ENCODE measurements around the gene GTF2A1.

The GTF2A1 gene

GRCh38 chr14:81172353-81172752 is 48.4 kb downstream of the GTF2A1 start:
- DNase-seq (no peak), ATAC-seq (no peak)
- Mint-ChIP-seq H3K27me3 (no peaks in the 10 kb centered on the region), H3K27ac (no peak overlapping the region), H3K9me3 (no peaks in the 10 kb centered on the region), H3K4me1 (peaks cover 31% of the 10 kb centered on the region), H3K4me3 (no peak overlapping the region)

GRCh38 chr14:81170829-81171195 is 49.9 kb downstream of the GTF2A1 start:
- H3K4me3 Mint-ChIP-seq, result peak overlapping the region; percentile 90 to 97
- H3K4me1 Mint-ChIP-seq, result peaks cover 28% of the 10 kb centered on the region
- no peak for DNase-seq
- H3K9me3 Mint-ChIP-seq, result no peaks in the 10 kb centered on the region
- H3K27ac Mint-ChIP-seq, result peak overlapping the region in 1 of 2 donors; percentile 94
- no peak for ATAC-seq
- H3K27me3 Mint-ChIP-seq, result no peaks in the 10 kb centered on the region

GRCh38 chr14:81170104-81170828 is 50.5 kb downstream of the GTF2A1 start:
- peak; percentile 83 to 88 for DNase-seq
- no peaks in the 10 kb centered on the region for H3K9me3 Mint-ChIP-seq
- H3K27me3 Mint-ChIP-seq, result no peaks in the 10 kb centered on the region

GRCh38 chr14:81169711-81170103 is 51.1 kb downstream of the GTF2A1 start:
- ATAC-seq (peak; percentile 49), DNase-seq (no peak)
- Mint-ChIP-seq H3K4me3 (peak overlapping the region; percentile 90 to 97), H3K4me1 (peaks cover 28% of the 10 kb centered on the region), H3K9me3 (no peaks in the 10 kb centered on the region), H3K27me3 (no peaks in the 10 kb centered on the region), H3K27ac (peak overlapping the region; percentile 59 to 84)

More at GRCh38 chr14:81170104-81170828, 50.5 kb downstream of the GTF2A1 start:
- Mint-ChIP-seq H3K4me3 (peak overlapping the region; percentile 90 to 97), H3K4me1 (peaks cover 28% of the 10 kb centered on the region), H3K27ac (peak overlapping the region; percentile 84 to 94)
- peak; percentile 98 for ATAC-seq

- DNase-seq, result no peak
- H3K27me3 Mint-ChIP-seq, result no peaks in the 10 kb centered on the region
- peak overlapping the region; percentile 90 to 97 for H3K4me3 Mint-ChIP-seq
- no peaks in the 10 kb centered on the region for H3K9me3 Mint-ChIP-seq
- ATAC-seq, result no peak
- H3K27ac Mint-ChIP-seq, result peak overlapping the region in 1 of 2 donors; percentile 59
- H3K4me1 Mint-ChIP-seq, result peaks cover 32% of the 10 kb centered on the region
Measured at GRCh38 chr14:81169267-81169666, 51.5 kb downstream of the GTF2A1 start.

- ATAC-seq (no peak), DNase-seq (no peak)
- H3K9me3 Mint-ChIP-seq, result no peaks in the 10 kb centered on the region
- no peak overlapping the region for H3K4me3 Mint-ChIP-seq
- no peaks in the 10 kb centered on the region for H3K27me3 Mint-ChIP-seq
- no peak overlapping the region for H3K27ac Mint-ChIP-seq
- H3K4me1 Mint-ChIP-seq, result peaks cover 31% of the 10 kb centered on the region
Measured at GRCh38 chr14:81166121-81166520, 54.6 kb downstream of the GTF2A1 start.

- Mint-ChIP-seq H3K27ac (peak overlapping the region in 1 of 2 donors; percentile 85), H3K9me3 (no peaks in the 10 kb centered on the region), H3K4me3 (no peak overlapping the region), H3K4me1 (peaks cover 23% of the 10 kb centered on the region), H3K27me3 (no peaks in the 10 kb centered on the region)
- no peak for ATAC-seq
- DNase-seq, result no peak
Measured at GRCh38 chr14:81165188-81165587, 55.6 kb downstream of the GTF2A1 start.

DNA sequence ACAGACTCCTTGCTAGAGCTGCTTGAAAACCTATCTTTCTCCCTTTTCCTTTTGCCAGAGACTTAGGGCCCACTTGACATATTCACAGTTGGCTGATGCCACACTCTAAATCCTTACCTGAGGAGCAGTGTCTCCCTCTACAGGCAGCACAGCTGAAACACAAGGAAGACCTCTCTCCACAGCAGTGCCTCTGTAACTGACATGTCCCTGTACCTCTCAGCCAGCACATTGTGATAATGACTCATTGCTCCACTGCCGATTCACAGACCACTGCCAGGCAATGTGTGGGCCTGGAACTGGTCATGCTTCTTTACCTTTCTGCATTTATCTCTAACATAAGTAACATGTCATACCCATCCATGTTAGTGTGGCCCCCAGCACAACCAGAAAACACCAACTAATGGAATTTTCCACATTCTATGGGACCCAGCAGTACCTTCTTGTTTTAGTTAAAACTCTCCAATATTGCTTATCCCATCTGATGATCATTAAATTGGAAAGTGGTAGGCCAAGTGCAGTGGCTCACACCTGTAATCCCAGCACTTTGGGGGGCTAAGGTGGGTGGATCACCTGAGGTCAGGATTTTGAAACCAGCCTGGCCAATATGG is 56.5 kb downstream of the GTF2A1 start:
- no peak overlapping the region for H3K4me3 Mint-ChIP-seq
- H3K9me3 Mint-ChIP-seq, result peaks cover 0 to 4% of the 10 kb centered on the region in 2 donors
- H3K4me1 Mint-ChIP-seq, result peaks cover 13% of the 10 kb centered on the region
- no peaks in the 10 kb centered on the region for H3K27me3 Mint-ChIP-seq
- ATAC-seq (peak; percentile 99), DNase-seq (peak; percentile 61 to 81)
- no peak overlapping the region for H3K27ac Mint-ChIP-seq

GRCh38 chr14:81162941-81163340 is 57.8 kb downstream of the GTF2A1 start:
- Mint-ChIP-seq H3K27me3 (no peaks in the 10 kb centered on the region), H3K4me3 (no peak overlapping the region), H3K4me1 (peaks cover 11% of the 10 kb centered on the region), H3K27ac (no peak overlapping the region), H3K9me3 (peaks cover 0 to 4% of the 10 kb centered on the region in 2 donors)
- DNase-seq (no peak), ATAC-seq (no peak)

DNA sequence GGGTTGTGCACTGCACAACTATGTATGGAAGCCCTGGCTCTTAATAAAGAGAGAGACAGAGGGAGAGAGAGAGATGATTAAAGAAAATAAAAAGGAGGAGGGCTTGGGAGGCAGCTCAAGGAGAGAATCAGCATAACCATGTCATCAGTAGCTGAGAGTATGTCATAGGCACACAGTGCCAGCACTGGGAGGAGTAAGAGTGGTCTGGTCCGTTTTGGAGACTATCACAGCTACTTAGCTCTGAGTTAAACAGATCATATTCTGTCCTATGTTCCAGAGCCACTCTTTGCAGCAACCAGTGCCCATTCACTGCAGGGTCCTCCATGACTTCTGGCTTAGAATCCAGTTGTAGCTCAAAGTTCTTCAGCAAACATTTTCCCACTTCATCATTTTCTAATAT is 59.0 kb downstream of the GTF2A1 start:
- ATAC-seq (no peak), DNase-seq (no peak)
- Mint-ChIP-seq H3K27ac (peak overlapping the region in 1 of 2 donors; percentile 88), H3K4me1 (peaks cover 11% of the 10 kb centered on the region), H3K4me3 (no peak overlapping the region), H3K9me3 (peaks cover 0 to 4% of the 10 kb centered on the region in 2 donors), H3K27me3 (no peaks in the 10 kb centered on the region)

DNA sequence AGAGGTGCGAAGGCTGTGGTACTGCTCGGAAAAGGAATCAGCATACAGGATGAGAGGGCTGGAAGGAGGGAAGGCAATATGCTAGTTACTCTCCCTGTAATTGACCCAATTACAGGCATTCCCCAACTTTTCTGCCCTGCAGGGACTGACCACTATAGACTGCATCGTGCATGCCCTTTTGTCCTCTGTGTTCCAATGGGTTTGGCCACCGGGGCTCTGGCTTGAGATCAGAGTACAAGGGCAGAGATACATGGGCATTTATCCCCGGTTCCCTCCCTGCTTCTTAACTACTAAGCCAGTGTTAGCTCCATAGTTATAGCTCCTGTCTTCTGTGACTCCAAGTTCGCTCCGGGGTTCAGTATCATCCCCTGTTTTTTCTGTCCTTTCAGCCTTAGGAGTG is 59.7 kb downstream of the GTF2A1 start:
- no peak for ATAC-seq
- DNase-seq, result no peak
- peaks cover 11% of the 10 kb centered on the region for H3K4me1 Mint-ChIP-seq
- no peak overlapping the region for H3K4me3 Mint-ChIP-seq
- no peaks in the 10 kb centered on the region for H3K27me3 Mint-ChIP-seq
- no peak overlapping the region for H3K27ac Mint-ChIP-seq
- peaks cover 0 to 4% of the 10 kb centered on the region in 2 donors for H3K9me3 Mint-ChIP-seq

DNA sequence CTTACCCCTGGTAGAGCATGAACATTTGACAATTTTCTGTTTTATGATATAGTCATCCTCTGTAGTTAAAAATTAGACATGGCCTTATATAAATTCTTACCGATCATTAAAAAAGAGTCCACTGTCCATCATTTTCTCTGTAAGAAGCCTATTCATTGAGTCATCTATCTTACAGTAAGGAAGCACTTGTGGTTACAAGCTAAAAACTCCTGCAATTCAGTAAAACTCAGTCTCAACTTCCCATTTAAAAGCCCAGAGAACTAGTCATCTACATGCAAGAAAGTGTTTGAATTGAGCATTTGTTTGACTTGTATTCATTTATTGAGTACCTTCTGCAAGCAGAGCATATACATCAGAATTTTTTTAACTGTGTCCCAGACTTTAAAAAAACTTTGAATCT is 63.3 kb downstream of the GTF2A1 start:
- Mint-ChIP-seq H3K9me3 (peaks cover 4 to 9% of the 10 kb centered on the region in 2 donors), H3K4me1 (peaks cover 10% of the 10 kb centered on the region), H3K27me3 (peaks cover 10% of the 10 kb centered on the region), H3K4me3 (no peak overlapping the region), H3K27ac (no peak overlapping the region)
- no peak for ATAC-seq
- DNase-seq, result no peak

DNA sequence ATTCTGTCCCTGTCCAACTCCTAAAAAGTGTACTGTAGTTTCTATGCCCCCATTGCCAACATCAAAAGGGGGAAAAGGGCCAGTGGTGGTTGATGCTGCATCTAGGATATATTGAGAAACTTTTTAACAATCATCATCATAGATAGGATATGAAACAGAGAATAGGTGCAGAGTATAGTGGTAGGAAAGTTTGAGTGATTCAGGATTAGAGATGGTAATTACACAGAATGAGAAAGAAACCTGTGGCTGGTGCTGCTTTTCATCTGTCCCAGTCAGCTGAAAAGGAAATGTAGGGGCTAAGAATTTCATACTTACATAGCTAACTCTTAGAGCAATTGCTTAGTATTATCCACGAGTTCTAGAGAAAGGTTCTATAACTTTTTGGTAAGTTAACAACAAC is 67.6 kb downstream of the GTF2A1 start:
- H3K27me3 Mint-ChIP-seq, result peaks cover 10% of the 10 kb centered on the region
- peaks cover 0 to 9% of the 10 kb centered on the region in 2 donors for H3K9me3 Mint-ChIP-seq
- peak overlapping the region; percentile 2 to 46 for H3K4me3 Mint-ChIP-seq
- no peak overlapping the region for H3K27ac Mint-ChIP-seq
- ATAC-seq, result peak; percentile 100
- H3K4me1 Mint-ChIP-seq, result peaks cover 13% of the 10 kb centered on the region
- DNase-seq, result peak in 1 of 2 donors; percentile 32

DNA sequence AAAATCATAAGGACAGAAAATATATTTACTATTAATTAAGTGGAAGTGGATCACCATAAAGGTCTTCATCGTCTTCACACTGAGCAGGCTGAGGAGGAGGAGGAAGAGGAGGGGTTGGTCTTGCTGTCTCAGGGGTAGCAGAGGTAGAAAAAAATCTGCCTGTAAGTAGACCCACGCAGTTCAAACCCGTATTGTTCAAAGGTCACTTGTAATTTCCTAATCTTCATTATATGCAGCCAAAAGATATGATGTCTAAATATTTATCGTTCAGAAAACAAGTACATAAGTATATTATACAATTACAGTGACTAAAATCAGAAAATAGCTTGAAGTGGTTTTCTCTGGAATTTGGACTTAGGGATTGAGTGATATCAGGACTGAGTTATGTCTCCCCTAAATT is 72.1 kb downstream of the GTF2A1 start:
- ATAC-seq, result no peak
- Mint-ChIP-seq H3K9me3 (peaks cover 3 to 4% of the 10 kb centered on the region in 2 donors), H3K4me1 (peaks cover 26% of the 10 kb centered on the region), H3K27me3 (no peaks in the 10 kb centered on the region), H3K27ac (no peak overlapping the region), H3K4me3 (no peak overlapping the region)
- DNase-seq, result no peak

GRCh38 chr14:81147140-81147897 is 73.4 kb downstream of the GTF2A1 start:
- Mint-ChIP-seq H3K27me3 (no peaks in the 10 kb centered on the region), H3K9me3 (peaks cover 7 to 10% of the 10 kb centered on the region in 2 donors), H3K27ac (no peak overlapping the region), H3K4me3 (no peak overlapping the region), H3K4me1 (peaks cover 15% of the 10 kb centered on the region)
- no peak for DNase-seq
- peak; percentile 63 for ATAC-seq
